Astrocyte of the cerebellum (primary cell): Measurements from ENCODE around the gene SPSB1.
A peak's percentile ranks its signal among the peaks of the same experiment; 100 is the strongest.

Experiments used
- DNase-seq: peaks from one replicate; pipeline ENCODE4 v3.0.0-alpha.2; 2011; ENCODE audit warnings: low read depth
- H3K4me3 ChIP-seq: 2 replicates; pipeline ENCODE4 v1.5.1; 2011; ENCODE audit warnings: mild to moderate bottlenecking, low read depth, low read length, moderate library complexity
- in situ Hi-C: cut with HindIII; loops from 2 replicates; pipeline ENCODE4 v1.10.0; 2017; ENCODE audit warnings: low sequenced_read_pairs
- TF ChIP-seq, protein P1 (sequence below): IDR thresholded peaks from 2 replicates; pipeline ENCODE4 v1.5.1; 2012; ENCODE audit warnings: low read length, low read depth, moderate library complexity, mild to moderate bottlenecking; ENCODE audit errors: missing control alignments

SPSB1 gene

DNA sequence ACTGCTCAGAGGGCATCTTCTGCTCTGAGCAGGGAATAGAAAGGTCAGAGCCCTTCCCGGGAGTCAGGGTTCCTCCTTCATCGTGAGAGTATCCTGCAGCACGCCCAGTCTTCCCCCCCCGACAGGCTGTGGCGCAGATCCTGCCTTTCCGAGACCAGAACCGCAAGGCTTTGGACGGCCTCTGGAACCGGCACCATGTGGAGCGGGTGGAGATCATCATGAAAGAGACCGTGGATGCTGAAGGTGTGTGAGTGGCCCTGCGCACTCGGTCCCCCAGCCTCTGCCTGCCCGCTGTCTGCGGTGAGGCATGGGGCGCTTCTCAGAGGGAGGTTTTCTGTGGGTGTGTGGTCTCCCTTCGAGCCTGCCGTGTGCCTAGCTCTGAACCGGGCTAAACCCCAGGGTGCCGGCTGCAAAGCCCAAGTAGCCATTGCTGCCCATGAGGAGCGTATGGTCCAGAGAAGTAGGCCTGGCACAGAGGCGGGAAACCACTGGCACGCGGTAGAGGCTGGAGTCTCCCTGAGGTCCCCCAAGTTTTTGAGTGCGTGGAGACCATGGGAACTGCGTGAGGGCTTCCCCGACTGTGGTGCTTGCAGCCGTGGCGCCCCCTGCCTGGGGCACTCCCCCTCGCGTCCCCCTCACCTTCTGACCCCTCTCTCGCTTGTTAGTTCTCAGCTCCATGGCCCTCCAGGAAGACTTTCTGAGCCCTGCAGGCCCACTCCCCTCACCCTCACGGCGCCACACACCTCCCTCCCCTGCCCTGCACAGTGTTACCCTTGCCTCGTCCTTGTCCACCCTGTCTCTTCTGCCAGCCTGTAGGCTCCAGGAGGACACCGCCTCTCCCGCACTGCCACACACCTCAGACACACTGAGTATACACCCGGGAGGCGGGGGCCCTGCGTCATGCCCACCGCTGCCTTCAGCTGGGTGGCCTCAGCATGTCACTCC, 45.6 kb upstream of the SPSB1 start:
- H3K4me3 ChIP-seq, result no peak overlapping the region
- in situ Hi-C loops, result no loop called here
- DNase-seq, result no peak
- TF ChIP-seq, protein P1, sequence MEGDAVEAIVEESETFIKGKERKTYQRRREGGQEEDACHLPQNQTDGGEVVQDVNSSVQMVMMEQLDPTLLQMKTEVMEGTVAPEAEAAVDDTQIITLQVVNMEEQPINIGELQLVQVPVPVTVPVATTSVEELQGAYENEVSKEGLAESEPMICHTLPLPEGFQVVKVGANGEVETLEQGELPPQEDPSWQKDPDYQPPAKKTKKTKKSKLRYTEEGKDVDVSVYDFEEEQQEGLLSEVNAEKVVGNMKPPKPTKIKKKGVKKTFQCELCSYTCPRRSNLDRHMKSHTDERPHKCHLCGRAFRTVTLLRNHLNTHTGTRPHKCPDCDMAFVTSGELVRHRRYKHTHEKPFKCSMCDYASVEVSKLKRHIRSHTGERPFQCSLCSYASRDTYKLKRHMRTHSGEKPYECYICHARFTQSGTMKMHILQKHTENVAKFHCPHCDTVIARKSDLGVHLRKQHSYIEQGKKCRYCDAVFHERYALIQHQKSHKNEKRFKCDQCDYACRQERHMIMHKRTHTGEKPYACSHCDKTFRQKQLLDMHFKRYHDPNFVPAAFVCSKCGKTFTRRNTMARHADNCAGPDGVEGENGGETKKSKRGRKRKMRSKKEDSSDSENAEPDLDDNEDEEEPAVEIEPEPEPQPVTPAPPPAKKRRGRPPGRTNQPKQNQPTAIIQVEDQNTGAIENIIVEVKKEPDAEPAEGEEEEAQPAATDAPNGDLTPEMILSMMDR, result no peak

DNA sequence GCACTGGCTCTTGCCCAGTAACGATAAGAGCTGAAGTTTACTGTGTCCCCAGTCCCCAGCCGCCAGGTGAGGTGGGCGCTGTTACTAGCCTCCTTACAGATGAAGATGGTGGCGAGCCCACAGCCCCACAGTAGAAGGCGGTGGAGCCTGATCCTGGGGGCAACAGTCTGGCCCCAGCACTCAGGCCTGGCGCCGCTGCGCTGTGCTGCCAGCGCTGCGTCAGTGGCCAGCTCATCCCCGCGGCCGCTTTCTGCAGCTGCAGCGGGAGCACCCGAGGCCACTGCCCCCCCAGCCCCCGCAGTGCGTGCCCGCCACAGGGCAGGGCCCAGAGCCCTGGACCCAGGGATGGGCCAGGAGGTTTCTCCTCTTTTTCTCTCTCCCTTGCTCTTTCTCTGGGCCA, 44.8 kb upstream of the SPSB1 start:
- H3K4me3 ChIP-seq, result no peak overlapping the region
- TF ChIP-seq, protein P1, result no peak
- in situ Hi-C loops, result no loop called here

DNA sequence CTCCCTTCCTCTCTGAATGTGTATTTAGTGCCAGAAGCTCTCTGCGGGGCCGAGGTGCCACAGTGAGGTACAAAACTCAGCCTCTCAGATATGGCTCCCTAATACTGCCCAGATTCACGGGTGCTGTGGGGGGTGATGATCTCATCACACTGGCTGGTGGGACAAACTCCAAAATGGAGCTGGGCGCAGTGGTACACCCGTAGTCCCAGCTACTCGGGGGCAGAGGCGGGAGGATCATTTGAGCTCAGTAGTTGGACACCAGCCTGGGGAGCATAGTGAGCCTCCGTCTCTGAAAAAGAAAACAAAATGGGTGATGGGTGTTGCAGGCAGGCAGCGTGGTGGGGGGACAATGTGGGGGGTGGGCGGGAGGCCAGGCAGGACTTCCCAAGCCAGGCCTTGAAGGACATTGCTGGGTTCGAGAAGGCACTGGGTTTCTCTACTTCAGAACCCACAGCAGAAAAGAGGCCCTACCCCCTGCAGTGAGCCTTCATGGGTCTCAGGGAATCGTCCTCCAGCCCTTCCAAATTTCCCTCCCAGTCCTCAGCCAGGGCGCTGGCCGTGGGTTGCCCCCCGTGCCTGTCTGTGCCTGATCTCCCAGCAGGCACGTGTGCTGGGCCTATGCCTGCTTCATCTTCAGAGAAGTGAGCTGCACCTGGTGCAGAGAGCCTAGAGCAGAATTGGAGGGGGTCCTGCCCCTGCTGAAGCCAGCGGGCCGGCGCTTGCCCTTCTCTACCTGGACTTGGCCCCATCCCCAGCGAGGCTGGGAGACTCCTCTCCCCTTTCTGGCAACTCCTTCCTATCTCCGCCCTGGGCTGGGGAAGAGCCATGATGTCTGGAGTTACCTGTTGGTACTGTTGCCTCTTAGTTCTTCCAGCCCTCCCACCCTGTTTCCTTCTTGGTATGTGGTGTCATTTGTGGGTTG, 44.1 kb upstream of the SPSB1 start:
- in situ Hi-C loops, result no loop called here
- no peak overlapping the region for H3K4me3 ChIP-seq
- DNase-seq, result no peak
- TF ChIP-seq, protein P1, result no peak

More for the DNA sequence above, 44.8 kb upstream of the SPSB1 start:
- no peak for DNase-seq

DNA sequence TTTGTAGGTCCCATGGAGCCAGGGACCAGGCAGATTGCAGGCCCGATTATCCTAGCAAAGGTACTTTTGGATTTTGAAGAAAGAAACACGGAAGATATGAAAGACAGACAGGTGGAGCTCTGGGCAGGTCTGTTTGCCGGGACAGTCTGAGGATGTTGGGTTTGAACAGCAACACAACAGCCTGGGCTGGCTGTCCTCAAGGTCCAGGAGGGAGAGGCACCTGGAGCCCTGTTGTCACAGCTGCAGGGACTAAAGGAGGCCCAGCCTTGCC, 43.5 kb upstream of the SPSB1 start:
- H3K4me3 ChIP-seq, result no peak overlapping the region
- no peak for DNase-seq
- TF ChIP-seq, protein P1, result no peak
- in situ Hi-C loops, result no loop called here

DNA sequence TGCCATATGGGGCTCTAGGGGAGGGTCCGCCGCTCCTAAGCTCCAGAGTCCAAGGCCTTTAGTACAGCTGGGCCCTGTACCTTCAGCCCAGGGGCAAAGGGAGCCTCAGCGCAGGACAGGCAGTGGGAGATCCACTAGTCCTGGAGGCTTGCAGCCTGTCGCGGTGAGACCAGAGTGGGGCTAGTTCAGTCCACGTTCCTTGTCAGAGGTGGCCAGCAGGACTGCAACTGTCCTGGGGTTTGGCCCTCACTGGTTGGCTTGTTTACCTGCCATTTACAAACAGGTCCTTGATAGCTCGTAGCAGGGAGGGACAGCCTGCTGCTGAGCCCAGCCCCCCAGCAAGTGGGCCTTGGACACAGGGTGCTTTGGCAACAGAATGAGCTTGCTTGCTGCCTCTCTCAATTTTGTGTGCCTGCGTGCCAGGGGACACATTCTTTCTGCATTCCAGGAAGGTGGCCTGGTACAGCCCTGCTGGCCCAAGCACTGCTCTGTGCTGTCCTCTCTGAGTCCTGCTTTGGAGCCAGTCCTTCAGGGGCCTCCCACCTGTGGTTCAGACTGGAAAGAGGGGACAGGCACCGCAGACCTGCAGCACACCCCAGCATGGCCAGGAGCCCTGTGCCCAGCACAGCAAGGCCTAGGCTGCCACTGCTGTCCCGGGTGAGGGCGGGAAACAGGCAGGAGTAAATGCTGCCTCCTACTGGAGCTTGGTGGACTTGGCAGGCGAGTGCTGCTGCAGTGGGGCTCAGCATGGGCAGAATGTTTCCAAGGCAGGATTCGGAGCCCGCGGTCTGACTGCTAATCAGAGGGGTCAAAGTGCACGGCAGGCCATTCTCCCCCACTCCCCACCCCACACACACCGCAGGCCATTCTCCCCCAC, 42.9 kb upstream of the SPSB1 start:
- DNase-seq, result no peak
- in situ Hi-C loops, result loop anchor here (25.0 kb wide), 1 partner anchor 313 kb away; no protein-coding TSS in a partner anchor
- TF ChIP-seq, protein P1, result peak; percentile 60
- H3K4me3 ChIP-seq, result no peak overlapping the region
